Gastrocnemius medialis (tissue), 4 donors: ENCODE results near the gene BLACAT1.

ENCODE experiments used
- POLR2A ChIP-seq, 2 donors: fragments of 450-650 bp; IDR thresholded peaks; one replicate each; pipeline ENCODE4 v1.6.1; 2017; ENCODE audit warnings: antibody characterized with exemption in 2 of 2, mild to moderate bottlenecking in 2 of 2, moderate library complexity in 2 of 2
- TF ChIP-seq, protein P1 (sequence below), 5 experiments: fragments of 450-650 bp in 3 of 5; fragments of 200-600 bp in 2 of 5; sonication (generic) in 2 of 5; IDR thresholded peaks in 4 of 5; conservative IDR thresholded peaks in 1 of 5; 1 replicate in 4 of 5; 2 replicates in 1 of 5; pipeline ENCODE4 v1.5.1; 2016 to 2019; ENCODE audit warnings: antibody characterized with exemption in 5 of 5, mild to moderate bottlenecking in 3 of 5, moderate library complexity in 3 of 5

DNA sequence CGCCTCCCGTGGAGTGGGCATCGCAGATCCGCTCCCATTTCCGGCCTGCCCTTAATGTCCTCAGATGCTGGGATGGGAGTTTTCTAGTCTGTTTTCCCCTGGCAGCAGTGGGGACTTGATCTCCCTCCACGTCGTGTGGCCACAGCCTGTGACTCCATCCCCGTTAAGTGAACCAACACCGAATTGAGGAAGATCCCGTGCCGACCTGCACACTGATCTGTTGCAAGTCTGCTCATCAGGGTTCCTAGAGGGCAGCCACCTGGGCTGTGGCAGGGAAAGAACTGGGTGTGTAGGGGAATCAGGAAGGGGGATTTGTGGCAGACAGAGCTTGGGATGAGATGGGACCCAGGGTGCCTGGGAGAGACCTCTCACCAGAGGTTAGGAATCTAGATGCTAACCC is 25.4 kb upstream of the BLACAT1 start:
- no peak for TF ChIP-seq POLR2A (IDR thresholded peaks at IDR 0.05)
- TF ChIP-seq, protein P1, sequence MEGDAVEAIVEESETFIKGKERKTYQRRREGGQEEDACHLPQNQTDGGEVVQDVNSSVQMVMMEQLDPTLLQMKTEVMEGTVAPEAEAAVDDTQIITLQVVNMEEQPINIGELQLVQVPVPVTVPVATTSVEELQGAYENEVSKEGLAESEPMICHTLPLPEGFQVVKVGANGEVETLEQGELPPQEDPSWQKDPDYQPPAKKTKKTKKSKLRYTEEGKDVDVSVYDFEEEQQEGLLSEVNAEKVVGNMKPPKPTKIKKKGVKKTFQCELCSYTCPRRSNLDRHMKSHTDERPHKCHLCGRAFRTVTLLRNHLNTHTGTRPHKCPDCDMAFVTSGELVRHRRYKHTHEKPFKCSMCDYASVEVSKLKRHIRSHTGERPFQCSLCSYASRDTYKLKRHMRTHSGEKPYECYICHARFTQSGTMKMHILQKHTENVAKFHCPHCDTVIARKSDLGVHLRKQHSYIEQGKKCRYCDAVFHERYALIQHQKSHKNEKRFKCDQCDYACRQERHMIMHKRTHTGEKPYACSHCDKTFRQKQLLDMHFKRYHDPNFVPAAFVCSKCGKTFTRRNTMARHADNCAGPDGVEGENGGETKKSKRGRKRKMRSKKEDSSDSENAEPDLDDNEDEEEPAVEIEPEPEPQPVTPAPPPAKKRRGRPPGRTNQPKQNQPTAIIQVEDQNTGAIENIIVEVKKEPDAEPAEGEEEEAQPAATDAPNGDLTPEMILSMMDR (IDR thresholded peaks at IDR 0.05 in 4 of 5, conservative IDR thresholded peaks at IDR 0.05 in 1 of 5): no peak
